ENCODE measurements around the gene FDX1. TPM values are rescaled to one million over a fixed set of nuclear protein-coding genes. Genes with fewer than 3 reads are reported as not detected.

Gene FDX1
- total and polyA plus RNA-seq, 2 experiments from 2014 or later: 42.5 to 45.4 TPM

DNA sequence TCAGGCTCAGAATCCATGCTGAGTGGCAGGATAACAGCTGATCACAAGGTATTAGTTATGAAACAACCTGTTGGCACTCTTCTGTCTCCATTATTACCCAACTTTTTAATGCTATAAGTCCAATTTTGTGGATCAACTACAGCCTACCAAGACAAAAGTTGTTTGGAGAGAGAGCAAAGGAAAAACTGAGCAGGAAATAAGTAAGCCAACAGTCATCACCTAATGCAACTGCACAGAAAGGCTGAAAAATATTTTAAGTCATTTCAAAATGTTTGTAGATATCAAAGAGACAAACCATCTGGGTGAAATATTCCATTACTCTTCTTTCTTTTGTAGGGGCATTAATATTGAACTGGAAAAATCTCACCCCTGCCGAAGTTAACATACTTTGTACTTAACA lies 41.6 kb downstream of the FDX1 start:
- no peaks in the 10 kb centered on the region for H3K9me2 ChIP-seq (replicated peaks; ENCODE audit: insufficient read depth)
- no peaks in the 10 kb centered on the region for H3K36me3 ChIP-seq (replicated peaks; ENCODE audit: insufficient read depth, low read depth)
- H3K4me3 ChIP-seq: no peak overlapping the region
- H3K27ac ChIP-seq: no peak overlapping the region
- DNase-seq (ENCODE audit: low spot score): no peak
- no peaks in the 10 kb centered on the region for H3K79me2 ChIP-seq
- H2AFZ ChIP-seq: no peak overlapping the region
- TF ChIP-seq EZH2 (IDR thresholded peaks at IDR 0.05; ENCODE audit: borderline replicate concordance) (no peak), EZH2phosphoT487 (IDR thresholded peaks at IDR 0.05; ENCODE audit: low read depth, severe bottlenecking, unreplicated experiment) (no peak)
- TF ChIP-seq, protein P1, sequence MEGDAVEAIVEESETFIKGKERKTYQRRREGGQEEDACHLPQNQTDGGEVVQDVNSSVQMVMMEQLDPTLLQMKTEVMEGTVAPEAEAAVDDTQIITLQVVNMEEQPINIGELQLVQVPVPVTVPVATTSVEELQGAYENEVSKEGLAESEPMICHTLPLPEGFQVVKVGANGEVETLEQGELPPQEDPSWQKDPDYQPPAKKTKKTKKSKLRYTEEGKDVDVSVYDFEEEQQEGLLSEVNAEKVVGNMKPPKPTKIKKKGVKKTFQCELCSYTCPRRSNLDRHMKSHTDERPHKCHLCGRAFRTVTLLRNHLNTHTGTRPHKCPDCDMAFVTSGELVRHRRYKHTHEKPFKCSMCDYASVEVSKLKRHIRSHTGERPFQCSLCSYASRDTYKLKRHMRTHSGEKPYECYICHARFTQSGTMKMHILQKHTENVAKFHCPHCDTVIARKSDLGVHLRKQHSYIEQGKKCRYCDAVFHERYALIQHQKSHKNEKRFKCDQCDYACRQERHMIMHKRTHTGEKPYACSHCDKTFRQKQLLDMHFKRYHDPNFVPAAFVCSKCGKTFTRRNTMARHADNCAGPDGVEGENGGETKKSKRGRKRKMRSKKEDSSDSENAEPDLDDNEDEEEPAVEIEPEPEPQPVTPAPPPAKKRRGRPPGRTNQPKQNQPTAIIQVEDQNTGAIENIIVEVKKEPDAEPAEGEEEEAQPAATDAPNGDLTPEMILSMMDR (IDR thresholded peaks at IDR 0.05; ENCODE audit: poor library complexity): no peak
- no peaks in the 10 kb centered on the region for H4K20me1 ChIP-seq (ENCODE audit: insufficient read depth, poor library complexity, severe bottlenecking)
- WGBS (ENCODE audit: low lambda C conversion rate, missing lambda C conversion rate): 65% methylated on average over 1 of the region's 1 CpG
- H3K9me3 ChIP-seq (ENCODE audit: low read depth): no peaks in the 10 kb centered on the region
- no peaks in the 10 kb centered on the region for H3K4me1 ChIP-seq (ENCODE audit: insufficient read depth)
- H3K27me3 ChIP-seq: no peaks in the 10 kb centered on the region
- no peak overlapping the region for H3K4me2 ChIP-seq

DNA sequence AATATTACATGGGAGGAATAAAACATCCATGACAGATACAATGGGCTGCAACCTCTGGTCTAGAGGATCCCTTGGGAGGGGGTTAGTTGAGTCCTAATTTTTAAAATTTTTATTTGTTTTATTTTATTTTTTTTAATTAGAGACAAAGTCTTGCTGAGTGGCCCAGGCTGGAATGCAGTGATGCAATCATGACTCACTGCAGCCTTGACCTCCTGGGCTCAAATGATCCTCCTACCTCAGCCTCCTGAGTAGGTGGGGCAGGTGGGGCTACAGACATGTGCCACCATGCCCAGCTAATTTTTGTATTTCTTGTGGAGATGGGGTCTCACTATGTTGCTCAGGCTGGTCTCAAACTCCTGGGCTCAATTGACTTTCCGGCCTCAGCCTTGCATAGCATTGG lies 43.1 kb downstream of the FDX1 start:
- Histone ChIP-seq H3K79me2 (no peaks in the 10 kb centered on the region), H3K9me3 (ENCODE audit: low read depth) (no peaks in the 10 kb centered on the region), H3K27me3 (no peaks in the 10 kb centered on the region), H3K4me2 (no peak overlapping the region), H3K4me1 (ENCODE audit: insufficient read depth) (no peaks in the 10 kb centered on the region), H2AFZ (no peak overlapping the region), H3K4me3 (no peak overlapping the region), H3K9me2 (replicated peaks; ENCODE audit: insufficient read depth) (no peaks in the 10 kb centered on the region), H3K27ac (no peak overlapping the region), H4K20me1 (ENCODE audit: insufficient read depth, poor library complexity, severe bottlenecking) (no peaks in the 10 kb centered on the region), H3K36me3 (replicated peaks; ENCODE audit: insufficient read depth, low read depth) (no peaks in the 10 kb centered on the region)
- WGBS (ENCODE audit: low lambda C conversion rate, missing lambda C conversion rate): 100% methylated on average over 1 of the region's 1 CpG
- TF ChIP-seq EZH2 (IDR thresholded peaks at IDR 0.05; ENCODE audit: borderline replicate concordance): no peak
- TF ChIP-seq EZH2phosphoT487 (IDR thresholded peaks at IDR 0.05; ENCODE audit: low read depth, severe bottlenecking, unreplicated experiment): no peak
- TF ChIP-seq, protein P1 (IDR thresholded peaks at IDR 0.05; ENCODE audit: poor library complexity): no peak
- no peak for DNase-seq (ENCODE audit: low spot score)

DNA sequence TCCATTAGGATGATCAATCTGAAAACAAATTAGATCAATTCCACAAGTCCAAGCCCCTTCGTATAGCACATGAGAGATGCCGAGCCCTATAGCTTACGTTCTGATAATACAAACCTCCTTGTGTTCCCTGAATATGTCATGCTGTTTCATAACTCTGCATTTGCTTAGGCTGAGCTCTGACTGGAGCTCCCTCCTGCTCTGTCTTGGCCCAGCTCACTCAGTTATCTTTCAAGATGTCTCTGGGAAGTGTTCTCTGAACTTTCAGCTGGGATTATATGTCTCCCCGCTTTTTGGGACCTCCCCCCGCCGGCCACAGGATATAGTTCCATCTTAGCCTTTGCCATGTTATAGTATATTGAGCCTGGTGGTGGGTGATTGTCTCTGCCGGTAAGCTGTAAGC lies 44.0 kb downstream of the FDX1 start:
- Histone ChIP-seq H3K27me3 (no peaks in the 10 kb centered on the region), H2AFZ (no peak overlapping the region), H3K9me3 (ENCODE audit: low read depth) (no peaks in the 10 kb centered on the region), H3K79me2 (no peaks in the 10 kb centered on the region), H3K4me1 (ENCODE audit: insufficient read depth) (no peaks in the 10 kb centered on the region), H3K4me3 (no peak overlapping the region), H3K36me3 (replicated peaks; ENCODE audit: insufficient read depth, low read depth) (no peaks in the 10 kb centered on the region), H3K4me2 (no peak overlapping the region), H3K27ac (no peak overlapping the region), H4K20me1 (ENCODE audit: insufficient read depth, poor library complexity, severe bottlenecking) (no peaks in the 10 kb centered on the region), H3K9me2 (replicated peaks; ENCODE audit: insufficient read depth) (no peaks in the 10 kb centered on the region)
- 70% methylated on average over 7 of the region's 7 CpGs for WGBS (ENCODE audit: low lambda C conversion rate, missing lambda C conversion rate)
- no peak for DNase-seq (ENCODE audit: low spot score)
- TF ChIP-seq EZH2 (IDR thresholded peaks at IDR 0.05; ENCODE audit: borderline replicate concordance) (no peak), EZH2phosphoT487 (IDR thresholded peaks at IDR 0.05; ENCODE audit: low read depth, severe bottlenecking, unreplicated experiment) (no peak)
- TF ChIP-seq, protein P1 (IDR thresholded peaks at IDR 0.05; ENCODE audit: poor library complexity): no peak

DNA sequence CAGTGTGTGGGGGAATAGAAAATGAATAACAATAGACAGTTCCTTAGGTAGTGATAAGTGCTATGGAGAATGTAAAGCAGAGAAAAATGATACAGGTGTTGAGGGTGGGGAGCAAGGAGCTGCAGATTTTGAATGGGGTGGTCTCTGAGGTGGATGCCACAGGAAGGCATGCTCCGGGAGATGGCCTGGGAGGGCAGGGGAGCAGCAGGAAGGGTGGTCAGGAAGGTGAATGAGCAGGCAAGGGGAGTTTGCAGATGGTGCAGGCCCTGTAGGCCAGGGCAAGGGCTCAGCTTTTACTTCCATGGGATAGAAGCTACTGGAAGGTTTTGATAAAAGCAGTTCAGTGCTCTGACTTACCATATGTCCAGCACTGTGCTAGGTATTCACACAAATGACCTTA lies 44.8 kb downstream of the FDX1 start:
- no peak for TF ChIP-seq EZH2 (IDR thresholded peaks at IDR 0.05; ENCODE audit: borderline replicate concordance)
- TF ChIP-seq, protein P1 (IDR thresholded peaks at IDR 0.05; ENCODE audit: poor library complexity): no peak
- no peak for TF ChIP-seq EZH2phosphoT487 (IDR thresholded peaks at IDR 0.05; ENCODE audit: low read depth, severe bottlenecking, unreplicated experiment)
- Histone ChIP-seq H3K4me2 (no peak overlapping the region), H3K27ac (no peak overlapping the region), H3K27me3 (no peaks in the 10 kb centered on the region), H2AFZ (no peak overlapping the region), H3K4me1 (ENCODE audit: insufficient read depth) (no peaks in the 10 kb centered on the region), H3K9me3 (ENCODE audit: low read depth) (no peaks in the 10 kb centered on the region), H3K9me2 (replicated peaks; ENCODE audit: insufficient read depth) (no peaks in the 10 kb centered on the region), H4K20me1 (ENCODE audit: insufficient read depth, poor library complexity, severe bottlenecking) (no peaks in the 10 kb centered on the region), H3K36me3 (replicated peaks; ENCODE audit: insufficient read depth, low read depth) (no peaks in the 10 kb centered on the region), H3K4me3 (no peak overlapping the region), H3K79me2 (no peaks in the 10 kb centered on the region)
- DNase-seq (ENCODE audit: low spot score): no peak
- WGBS (ENCODE audit: low lambda C conversion rate, missing lambda C conversion rate): 100% methylated on average over 1 of the region's 1 CpG

All from hepatocyte (in vitro differentiated cells).